KMS-11 (cell line): ENCODE results near the gene DNAAF3.

ENCODE experiments used
- H2AFZ ChIP-seq: fragments of 200-600 bp; sonication (generic); 2 replicates; pipeline ENCODE4 v1.6.1; 2016; ENCODE audit warnings: antibody characterized with exemption, mixed run types, low read depth
- H3K27ac ChIP-seq: fragments of 200-600 bp; sonication (generic); 2 replicates; pipeline ENCODE4 v1.6.1; 2016; ENCODE audit warnings: mild to moderate bottlenecking, mixed run types
- H3K27me3 ChIP-seq: fragments of 200-600 bp; sonication (generic); 2 replicates; pipeline ENCODE4 v1.6.1; 2017; ENCODE audit warnings: mild to moderate bottlenecking, low read depth, mixed run types, moderate library complexity; ENCODE audit not compliant: insufficient read depth
- H3K36me3 ChIP-seq: fragments of 200-600 bp; sonication (generic); 2 replicates; pipeline ENCODE4 v1.6.1; 2017; ENCODE audit warnings: mild to moderate bottlenecking, mixed run types; ENCODE audit not compliant: insufficient read depth
- H3K4me1 ChIP-seq: fragments of 200-600 bp; sonication (generic); 2 replicates; pipeline ENCODE4 v1.6.1; 2016; ENCODE audit warnings: mild to moderate bottlenecking, low read depth, mixed run types; ENCODE audit not compliant: poor library complexity, severe bottlenecking
- H3K4me2 ChIP-seq: fragments of 200-600 bp; sonication (generic); 2 replicates; pipeline ENCODE4 v1.7.0; 2016; ENCODE audit warnings: mild to moderate bottlenecking, mixed run types
- H3K4me3 ChIP-seq: fragments of 200-600 bp; sonication (generic); IDR thresholded peaks from 2 replicates; pipeline ENCODE4 v1.6.1; 2017; ENCODE audit warnings: low read depth, low read length, mixed read lengths; ENCODE audit not compliant: insufficient read depth
- H3K79me2 ChIP-seq: fragments of 200-600 bp; sonication (generic); 2 replicates; pipeline ENCODE4 v1.6.1; 2016; ENCODE audit warnings: low read depth, mixed run types; ENCODE audit not compliant: insufficient read depth
- H3K9ac ChIP-seq: fragments of 200-600 bp; sonication (generic); 2 replicates; pipeline ENCODE4 v1.6.1; 2016; ENCODE audit warnings: mild to moderate bottlenecking, mixed run types
- H4K20me1 ChIP-seq: fragments of 200-600 bp; sonication (generic); 2 replicates; pipeline ENCODE4 v1.6.1; 2016; ENCODE audit warnings: mild to moderate bottlenecking, mixed run types; ENCODE audit not compliant: insufficient read depth
- TF ChIP-seq, protein P1 (sequence below): fragments of 200-600 bp; sonication (generic); conservative IDR thresholded peaks from 2 replicates; pipeline ENCODE4 v1.6.1; 2017; ENCODE audit warnings: low read depth, mild to moderate bottlenecking, antibody characterized with exemption, low read length, moderate library complexity, mixed read lengths

DNAAF3 gene

GRCh38 chr19:55160986-55161365, 5.4 kb downstream of the DNAAF3 start:
- no peak overlapping the region for H3K4me3 ChIP-seq

GRCh38 chr19:55160128-55160985, 6.1 kb downstream of the DNAAF3 start:
- TF ChIP-seq, protein P1, sequence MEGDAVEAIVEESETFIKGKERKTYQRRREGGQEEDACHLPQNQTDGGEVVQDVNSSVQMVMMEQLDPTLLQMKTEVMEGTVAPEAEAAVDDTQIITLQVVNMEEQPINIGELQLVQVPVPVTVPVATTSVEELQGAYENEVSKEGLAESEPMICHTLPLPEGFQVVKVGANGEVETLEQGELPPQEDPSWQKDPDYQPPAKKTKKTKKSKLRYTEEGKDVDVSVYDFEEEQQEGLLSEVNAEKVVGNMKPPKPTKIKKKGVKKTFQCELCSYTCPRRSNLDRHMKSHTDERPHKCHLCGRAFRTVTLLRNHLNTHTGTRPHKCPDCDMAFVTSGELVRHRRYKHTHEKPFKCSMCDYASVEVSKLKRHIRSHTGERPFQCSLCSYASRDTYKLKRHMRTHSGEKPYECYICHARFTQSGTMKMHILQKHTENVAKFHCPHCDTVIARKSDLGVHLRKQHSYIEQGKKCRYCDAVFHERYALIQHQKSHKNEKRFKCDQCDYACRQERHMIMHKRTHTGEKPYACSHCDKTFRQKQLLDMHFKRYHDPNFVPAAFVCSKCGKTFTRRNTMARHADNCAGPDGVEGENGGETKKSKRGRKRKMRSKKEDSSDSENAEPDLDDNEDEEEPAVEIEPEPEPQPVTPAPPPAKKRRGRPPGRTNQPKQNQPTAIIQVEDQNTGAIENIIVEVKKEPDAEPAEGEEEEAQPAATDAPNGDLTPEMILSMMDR: peak; percentile 87
- Histone ChIP-seq H3K27me3 (peaks cover 48% of the 10 kb centered on the region), H3K79me2 (no peaks in the 10 kb centered on the region), H3K9ac (no peak overlapping the region), H2AFZ (no peak overlapping the region), H3K4me3 (no peak overlapping the region), H3K27ac (no peak overlapping the region), H3K36me3 (no peaks in the 10 kb centered on the region), H3K4me1 (no peaks in the 10 kb centered on the region), H3K4me2 (no peak overlapping the region), H4K20me1 (no peaks in the 10 kb centered on the region)

More at GRCh38 chr19:55160986-55161365, 5.4 kb downstream of the DNAAF3 start:
- Histone ChIP-seq H3K4me1 (no peaks in the 10 kb centered on the region), H3K9ac (no peak overlapping the region), H3K27ac (no peak overlapping the region), H3K27me3 (peaks cover 54% of the 10 kb centered on the region), H2AFZ (no peak overlapping the region), H3K79me2 (no peaks in the 10 kb centered on the region), H4K20me1 (no peaks in the 10 kb centered on the region), H3K36me3 (no peaks in the 10 kb centered on the region), H3K4me2 (no peak overlapping the region)
- TF ChIP-seq, protein P1: no peak

GRCh38 chr19:55158848-55159749, 7.3 kb downstream of the DNAAF3 start:
- Histone ChIP-seq H3K4me1 (no peaks in the 10 kb centered on the region), H3K79me2 (no peaks in the 10 kb centered on the region), H3K4me3 (no peak overlapping the region), H3K9ac (no peak overlapping the region), H4K20me1 (no peaks in the 10 kb centered on the region), H3K27me3 (peaks cover 40% of the 10 kb centered on the region), H3K27ac (no peak overlapping the region), H3K36me3 (no peaks in the 10 kb centered on the region), H2AFZ (no peak overlapping the region), H3K4me2 (no peak overlapping the region)
- TF ChIP-seq, protein P1: no peak

- H3K79me2 ChIP-seq: no peaks in the 10 kb centered on the region
- no peak overlapping the region for H3K4me2 ChIP-seq
- H2AFZ ChIP-seq: no peak overlapping the region
- peaks cover 38% of the 10 kb centered on the region for H3K27me3 ChIP-seq
- no peak overlapping the region for H3K9ac ChIP-seq
- no peaks in the 10 kb centered on the region for H3K36me3 ChIP-seq
- no peak overlapping the region for H3K27ac ChIP-seq
- H3K4me3 ChIP-seq: no peak overlapping the region
- no peaks in the 10 kb centered on the region for H3K4me1 ChIP-seq
- no peaks in the 10 kb centered on the region for H4K20me1 ChIP-seq
- TF ChIP-seq, protein P1: no peak
Observed at GRCh38 chr19:55158423-55158822, 8.0 kb downstream of the DNAAF3 start.
